ENCODE results near the gene SLC25A53.

The SLC25A53 gene

DNA sequence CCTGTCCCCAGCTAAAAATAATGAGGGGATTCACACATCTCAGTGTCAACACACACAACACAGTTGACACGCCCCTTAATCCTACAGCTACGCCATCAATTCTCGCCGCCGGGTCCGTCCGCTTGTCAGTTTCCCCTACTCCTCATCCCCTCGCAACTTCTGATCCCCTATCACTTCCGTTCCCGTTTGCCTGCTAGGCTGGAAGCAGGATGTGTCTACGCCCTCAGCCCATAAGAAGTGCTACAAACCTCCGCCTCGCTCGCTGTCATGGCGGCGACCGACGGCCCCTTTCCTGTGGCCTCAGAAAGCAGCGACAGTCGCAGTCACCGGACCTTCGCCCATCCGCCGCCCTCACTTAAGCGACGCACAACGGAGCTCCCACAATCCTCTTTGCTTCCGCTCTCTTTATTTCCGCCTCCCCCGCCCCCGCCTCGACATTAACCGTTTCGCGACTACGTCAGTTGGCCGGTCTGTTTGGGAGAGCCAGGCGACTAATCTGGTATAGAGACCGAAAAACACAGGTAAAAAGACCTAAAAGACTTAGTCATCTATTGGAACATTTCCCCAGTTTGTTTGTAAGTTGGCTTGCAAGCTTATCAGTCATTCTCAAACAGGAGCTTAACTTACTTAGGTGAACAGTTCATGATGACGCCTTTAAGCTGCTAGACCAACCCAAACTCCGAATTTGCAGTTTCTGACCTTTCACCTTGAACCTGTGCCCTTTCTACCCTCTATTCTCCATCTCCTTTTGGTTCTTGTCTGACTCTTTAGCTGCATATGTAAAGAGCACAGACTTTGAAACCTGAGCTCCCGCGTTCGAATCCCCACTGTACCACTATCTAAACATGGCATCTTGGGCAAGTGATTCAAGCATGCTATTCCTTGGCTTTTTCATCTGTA is at the start of gene SLC25A53:
Gene SLC25A53 (minus strand): TSS at position 380 of the 900 bp plus-strand sequence. CDS start 51,752 bp downstream, outside the sequence.
- peak within 1 kb of the TSS; percentile 55 for H3K4me3 ChIP-seq (ENCODE audit: low read depth, low read length)
- DNase-seq (ENCODE audit: low read depth): peak; percentile 53

GRCh38 chrX:104205548-104205947 is 48.7 kb upstream of the SLC25A53 start:
- no peak overlapping the region for H3K4me3 ChIP-seq (ENCODE audit: low read depth, low read length)
- DNase-seq (ENCODE audit: low read depth): no peak

GRCh38 chrX:104195489-104196084 is 38.8 kb upstream of the SLC25A53 start:
- DNase-seq (ENCODE audit: low read depth): no peak
- H3K4me3 ChIP-seq (ENCODE audit: low read depth, low read length): no peak overlapping the region

- no peak overlapping the region for H3K4me3 ChIP-seq (ENCODE audit: low read depth, low read length)
- DNase-seq (ENCODE audit: low read depth): no peak
Observed at GRCh38 chrX:104195013-104195412, 38.2 kb upstream of the SLC25A53 start.

DNA sequence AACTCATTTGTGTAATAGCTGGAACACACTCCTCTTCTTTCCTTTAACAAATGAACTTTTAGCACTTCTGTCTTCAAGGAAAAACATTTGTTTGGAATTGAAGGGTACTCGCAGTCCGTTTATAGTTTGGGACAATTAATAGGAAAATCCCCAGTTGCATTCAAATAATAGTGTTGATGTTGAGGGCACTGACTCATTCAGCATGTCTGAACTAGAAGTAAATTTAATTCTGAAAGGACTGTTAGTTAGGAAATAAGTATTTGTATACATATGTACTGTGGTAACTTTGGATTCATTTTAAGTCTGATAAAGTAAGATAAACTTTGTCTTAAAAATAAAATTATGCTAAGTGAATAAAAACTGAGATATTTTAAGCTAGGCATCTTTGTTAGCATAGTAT is 36.7 kb upstream of the SLC25A53 start:
- no peak overlapping the region for H3K4me3 ChIP-seq (ENCODE audit: low read depth, low read length)
- DNase-seq (ENCODE audit: low read depth): no peak

GRCh38 chrX:104189837-104190236 is 33.0 kb upstream of the SLC25A53 start:
- no peak overlapping the region for H3K4me3 ChIP-seq (ENCODE audit: low read depth, low read length)
- DNase-seq (ENCODE audit: low read depth): no peak

GRCh38 chrX:104187931-104188330 is 31.1 kb upstream of the SLC25A53 start:
- H3K4me3 ChIP-seq (ENCODE audit: low read depth, low read length): no peak overlapping the region
- DNase-seq (ENCODE audit: low read depth): no peak

DNA sequence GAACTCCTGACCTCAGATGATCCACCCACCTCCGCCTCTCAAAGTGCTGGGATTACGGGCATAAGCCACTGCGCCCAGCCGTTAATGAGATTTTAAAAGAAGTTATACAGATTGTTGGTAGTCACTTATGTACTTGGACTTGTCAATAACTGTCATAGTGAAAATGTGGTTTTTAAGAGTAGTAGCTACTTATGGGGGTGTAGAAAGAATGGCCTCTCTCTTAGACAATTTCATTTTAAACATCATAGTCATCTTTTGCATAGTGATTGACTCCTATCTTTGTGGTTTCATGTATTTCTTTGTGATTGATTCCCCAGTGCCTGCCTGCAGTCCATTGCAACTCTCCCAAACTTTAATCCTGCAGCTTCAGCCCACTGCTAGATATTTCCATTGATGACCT is 26.9 kb upstream of the SLC25A53 start:
- no peak for DNase-seq (ENCODE audit: low read depth)
- no peak overlapping the region for H3K4me3 ChIP-seq (ENCODE audit: low read depth, low read length)

DNA sequence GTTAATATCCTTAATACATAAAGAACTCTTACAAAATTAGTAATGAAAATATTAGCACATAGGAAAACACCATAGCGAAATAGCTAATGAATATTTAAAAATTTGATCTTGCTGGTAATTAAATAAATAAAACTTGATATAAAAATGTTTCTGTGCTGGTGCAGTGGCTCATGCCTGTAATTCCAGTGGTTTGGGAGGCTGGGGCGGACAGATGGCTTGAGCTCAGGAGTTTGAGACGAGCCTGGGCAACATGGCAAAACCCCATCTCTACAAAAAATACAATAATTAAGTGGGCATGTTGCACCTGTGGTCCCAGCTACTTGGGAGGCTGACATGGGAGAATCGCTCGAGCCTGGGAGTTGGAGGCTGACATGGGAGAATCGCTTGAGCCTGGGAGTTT is 17.0 kb upstream of the SLC25A53 start:
- no peak overlapping the region for H3K4me3 ChIP-seq (ENCODE audit: low read depth, low read length)
- DNase-seq (ENCODE audit: low read depth): no peak

DNA sequence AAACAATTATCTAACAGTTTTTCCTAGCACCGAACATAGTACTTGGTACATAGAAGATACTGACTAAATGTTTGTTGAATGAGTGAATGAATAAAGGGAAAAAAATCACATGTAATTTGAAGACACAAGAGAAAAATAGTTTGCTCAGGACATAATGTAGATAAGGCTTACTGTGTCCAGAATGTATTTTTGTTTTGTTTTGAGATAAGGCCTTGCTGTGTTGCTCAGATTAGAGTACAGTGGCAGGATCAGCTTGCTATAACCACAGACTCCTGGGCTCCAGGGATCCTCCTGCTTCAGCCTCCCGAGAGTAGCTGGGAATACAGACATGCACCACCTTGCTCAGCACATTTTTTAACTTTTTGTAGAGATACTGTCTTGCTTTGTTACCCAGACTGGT is 16.0 kb upstream of the SLC25A53 start:
- no peak for DNase-seq (ENCODE audit: low read depth)
- H3K4me3 ChIP-seq (ENCODE audit: low read depth, low read length): no peak overlapping the region

GRCh38 chrX:104172121-104172520 is 15.3 kb upstream of the SLC25A53 start:
- H3K4me3 ChIP-seq (ENCODE audit: low read depth, low read length): no peak overlapping the region
- DNase-seq (ENCODE audit: low read depth): no peak

DNA sequence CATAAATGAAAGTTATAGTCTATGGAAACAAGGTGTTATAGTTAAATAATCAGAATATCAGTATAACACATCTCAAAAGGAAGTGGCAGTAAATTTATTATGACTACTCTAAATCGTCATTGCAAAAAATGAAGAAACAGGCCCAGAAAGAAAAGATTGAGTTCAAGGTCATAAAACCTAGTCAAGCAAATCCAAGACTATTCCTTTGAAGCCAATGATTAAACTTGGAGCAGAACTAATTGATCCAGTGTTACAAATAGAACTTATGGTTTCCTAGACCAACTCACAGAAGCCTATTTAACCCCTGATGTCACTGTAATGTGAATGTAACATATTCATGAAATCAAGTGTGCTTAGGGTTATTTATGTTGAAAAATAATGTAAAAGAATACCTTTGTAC is 11.3 kb upstream of the SLC25A53 start:
- no peak for DNase-seq (ENCODE audit: low read depth)
- peak overlapping the region; percentile 84 for H3K4me3 ChIP-seq (ENCODE audit: low read depth, low read length)

DNA sequence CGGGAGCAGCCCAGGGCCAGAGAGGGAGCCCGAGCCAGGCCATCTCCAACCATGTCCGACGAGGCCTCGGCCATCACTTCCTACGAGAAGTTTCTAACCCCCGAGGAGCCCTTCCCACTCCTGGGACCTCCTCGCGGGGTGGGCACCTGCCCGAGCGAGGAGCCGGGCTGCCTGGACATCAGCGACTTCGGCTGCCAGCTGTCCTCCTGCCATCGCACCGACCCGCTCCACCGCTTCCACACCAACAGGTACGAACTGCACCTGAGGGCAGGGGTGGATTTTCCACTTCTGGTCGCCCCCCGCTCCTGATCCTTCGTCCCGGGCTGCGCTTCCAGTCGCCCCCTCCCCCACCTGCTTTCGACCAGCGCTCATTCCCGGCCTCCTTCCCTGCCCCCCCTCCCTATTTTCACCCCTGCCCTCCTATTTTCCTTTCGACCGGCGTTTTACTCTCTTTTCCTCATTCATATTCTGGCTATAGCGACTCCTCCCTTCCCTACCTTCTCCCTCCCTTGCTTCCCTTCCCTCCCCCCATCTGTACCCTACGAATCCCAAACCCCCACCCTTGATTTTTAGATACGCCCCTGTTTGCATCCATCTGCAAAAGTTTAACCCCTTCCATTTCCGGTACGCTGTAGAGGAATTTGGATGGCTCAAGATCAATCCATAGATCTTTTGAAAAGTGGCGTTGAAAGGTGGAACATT is 10.1 kb upstream of the SLC25A53 start:
- H3K4me3 ChIP-seq (ENCODE audit: low read depth, low read length): peak overlapping the region; percentile 84
- no peak for DNase-seq (ENCODE audit: low read depth)

GRCh38 chrX:104165894-104166734 is 9.3 kb upstream of the SLC25A53 start, which contains the start of gene FAM199X:
FAM199X (plus strand) TSS chrX:104166453; CDS start chrX:104166786, 333 bp downstream.
- DNase-seq (ENCODE audit: low read depth): peak; percentile 51

GRCh38 chrX:104151037-104151436 is 5.8 kb downstream of the SLC25A53 start:
- H3K4me3 ChIP-seq (ENCODE audit: low read depth, low read length): no peak overlapping the region
- DNase-seq (ENCODE audit: low read depth): no peak

More at GRCh38 chrX:104165894-104166734, 9.3 kb upstream of the SLC25A53 start, which contains the start of gene FAM199X:
- peak within 1 kb of the TSS; percentile 84 for H3K4me3 ChIP-seq (ENCODE audit: low read depth, low read length)

DNA sequence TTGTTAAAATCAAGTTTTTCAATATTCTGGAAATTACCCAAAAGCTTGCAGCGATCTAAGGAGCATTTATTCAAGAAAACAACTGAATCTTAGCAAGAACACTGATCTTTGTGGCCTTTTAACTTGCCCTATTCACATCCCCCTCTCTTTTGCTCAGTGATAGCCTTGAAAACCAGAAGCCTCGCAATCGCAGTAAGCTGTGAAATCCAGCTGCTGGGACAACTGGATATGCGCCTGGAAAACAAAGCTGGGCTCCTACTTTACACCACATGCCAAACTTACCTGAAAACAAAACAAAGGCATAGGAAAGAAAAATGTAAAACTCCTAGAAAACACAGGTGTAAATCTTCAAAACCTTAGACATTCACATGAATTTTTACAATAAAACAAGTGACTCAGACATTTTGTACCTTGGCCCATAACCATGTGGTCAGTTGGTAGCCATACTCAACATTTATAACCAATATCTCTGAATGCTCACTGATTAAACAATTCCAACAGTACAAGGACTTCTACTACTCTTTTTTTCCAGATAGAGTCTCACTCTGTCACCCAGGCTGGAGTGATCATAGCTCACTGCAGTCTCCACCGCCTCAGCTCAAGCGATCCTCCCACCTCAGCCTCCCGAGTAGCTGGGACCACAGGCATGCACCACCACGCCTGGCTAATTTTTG is 15.6 kb downstream of the SLC25A53 start:
- DNase-seq (ENCODE audit: low read depth): no peak
- H3K4me3 ChIP-seq (ENCODE audit: low read depth, low read length): no peak overlapping the region

DNA sequence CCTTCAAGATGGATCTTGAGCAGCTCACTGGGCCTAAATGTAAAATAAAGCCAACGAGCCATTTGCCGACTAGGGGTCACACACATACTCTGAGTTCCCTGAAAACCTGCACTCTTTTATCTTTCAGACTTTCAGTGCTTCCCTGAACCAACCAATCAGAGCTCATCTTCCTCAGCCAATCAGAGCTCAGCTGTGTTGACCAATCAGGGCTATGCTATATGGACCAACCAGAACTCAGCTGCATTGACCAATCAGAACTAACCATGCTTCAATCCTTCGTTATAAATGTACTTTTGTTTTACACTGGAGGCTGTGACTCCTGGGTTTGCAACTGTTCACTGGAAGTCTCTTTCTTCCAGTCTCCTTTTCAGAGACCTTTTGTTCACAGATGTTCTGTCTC is 19.3 kb downstream of the SLC25A53 start:
- DNase-seq (ENCODE audit: low read depth): no peak

GRCh38 chrX:104136241-104137019 is 20.4 kb downstream of the SLC25A53 start:
- H3K4me3 ChIP-seq (ENCODE audit: low read depth, low read length): peak overlapping the region; percentile 49
- peak; percentile 63 for DNase-seq (ENCODE audit: low read depth)

More for the DNA sequence above, 19.3 kb downstream of the SLC25A53 start:
- H3K4me3 ChIP-seq (ENCODE audit: low read depth, low read length): no peak overlapping the region

Data from skeletal muscle cell (primary cell).